HepG2 (cell line): ENCODE data around the gene MKRN2OS.

Experiments used
- PCBP1 ChIP-seq: fragments of 200-400 bp; formaldehyde crosslinking; IDR thresholded peaks from 2 replicates; pipeline ENCODE4 v1.6.1; 2017; ENCODE audit warnings: mild to moderate bottlenecking, low read depth, low read length, borderline replicate concordance
- RNF2 ChIP-seq: fragments of 450-650 bp; conservative IDR thresholded peaks from 2 replicates; pipeline ENCODE4 v1.6.1; 2016; ENCODE audit warnings: low read depth
- SMC3 ChIP-seq: IDR thresholded peaks from 2 replicates; pipeline ENCODE4 v1.6.1; 2011; ENCODE audit warnings: low read length, improper control_type of control experiment
- SUZ12 ChIP-seq: fragments of 150-350 bp; IDR thresholded peaks from 2 replicates; pipeline ENCODE4 v1.6.1; 2014; ENCODE audit warnings: low read depth, low read length
- TARDBP ChIP-seq: sonication (generic); formaldehyde crosslinking; IDR thresholded peaks from 2 replicates; pipeline ENCODE4 v1.8.0; 2022; ENCODE audit warnings: mild to moderate bottlenecking, missing genetic modification reagents
- TF ChIP-seq, protein P1 (sequence below): sonication (generic); formaldehyde crosslinking; IDR thresholded peaks from 2 replicates; pipeline ENCODE4 v1.4.0; 2020; ENCODE audit warnings: missing genetic modification reagents
- TF ChIP-seq, protein P2 (sequence below): sonication (generic); formaldehyde crosslinking; IDR thresholded peaks from 2 replicates; pipeline ENCODE4 v1.4.0; 2020; ENCODE audit warnings: missing genetic modification reagents, borderline replicate concordance
- TF ChIP-seq, protein P3 (sequence below): sonication (generic); formaldehyde crosslinking; IDR thresholded peaks from 2 replicates; pipeline ENCODE4 v1.4.0; 2020; ENCODE audit warnings: mild to moderate bottlenecking, missing genetic modification reagents

DNA sequence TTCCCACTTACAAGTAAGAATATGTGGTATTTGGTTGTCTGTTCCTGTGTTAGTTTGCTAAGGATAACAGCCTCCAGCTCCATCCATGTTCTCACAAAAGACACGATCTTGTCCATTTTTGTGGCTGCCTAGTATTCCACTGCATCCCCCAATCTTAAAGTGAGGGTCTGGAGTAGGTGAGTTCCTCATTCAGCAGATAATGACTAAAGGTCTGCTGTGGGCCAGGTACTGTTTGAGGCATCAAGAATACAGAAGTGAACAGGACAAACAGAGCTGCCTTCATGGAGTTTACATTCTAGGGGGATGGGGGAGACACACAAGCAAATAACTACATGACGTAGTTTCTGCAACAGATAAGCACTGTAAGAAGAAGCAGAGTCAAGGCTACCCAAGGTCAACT is 24.3 kb downstream of the MKRN2OS start:
- TF ChIP-seq SMC3 (no peak), TARDBP (no peak), SUZ12 (no peak), PCBP1 (no peak), RNF2 (no peak)
- TF ChIP-seq, protein P1, sequence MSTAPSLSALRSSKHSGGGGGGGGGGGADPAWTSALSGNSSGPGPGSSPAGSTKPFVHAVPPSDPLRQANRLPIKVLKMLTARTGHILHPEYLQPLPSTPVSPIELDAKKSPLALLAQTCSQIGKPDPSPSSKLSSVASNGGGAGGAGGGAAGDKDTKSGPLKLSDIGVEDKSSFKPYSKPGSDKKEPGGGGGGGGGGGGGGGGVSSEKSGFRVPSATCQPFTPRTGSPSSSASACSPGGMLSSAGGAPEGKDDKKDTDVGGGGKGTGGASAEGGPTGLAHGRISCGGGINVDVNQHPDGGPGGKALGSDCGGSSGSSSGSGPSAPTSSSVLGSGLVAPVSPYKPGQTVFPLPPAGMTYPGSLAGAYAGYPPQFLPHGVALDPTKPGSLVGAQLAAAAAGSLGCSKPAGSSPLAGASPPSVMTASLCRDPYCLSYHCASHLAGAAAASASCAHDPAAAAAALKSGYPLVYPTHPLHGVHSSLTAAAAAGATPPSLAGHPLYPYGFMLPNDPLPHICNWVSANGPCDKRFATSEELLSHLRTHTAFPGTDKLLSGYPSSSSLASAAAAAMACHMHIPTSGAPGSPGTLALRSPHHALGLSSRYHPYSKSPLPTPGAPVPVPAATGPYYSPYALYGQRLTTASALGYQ (CRISPR knock-in tag) = no peak
- TF ChIP-seq, protein P2, sequence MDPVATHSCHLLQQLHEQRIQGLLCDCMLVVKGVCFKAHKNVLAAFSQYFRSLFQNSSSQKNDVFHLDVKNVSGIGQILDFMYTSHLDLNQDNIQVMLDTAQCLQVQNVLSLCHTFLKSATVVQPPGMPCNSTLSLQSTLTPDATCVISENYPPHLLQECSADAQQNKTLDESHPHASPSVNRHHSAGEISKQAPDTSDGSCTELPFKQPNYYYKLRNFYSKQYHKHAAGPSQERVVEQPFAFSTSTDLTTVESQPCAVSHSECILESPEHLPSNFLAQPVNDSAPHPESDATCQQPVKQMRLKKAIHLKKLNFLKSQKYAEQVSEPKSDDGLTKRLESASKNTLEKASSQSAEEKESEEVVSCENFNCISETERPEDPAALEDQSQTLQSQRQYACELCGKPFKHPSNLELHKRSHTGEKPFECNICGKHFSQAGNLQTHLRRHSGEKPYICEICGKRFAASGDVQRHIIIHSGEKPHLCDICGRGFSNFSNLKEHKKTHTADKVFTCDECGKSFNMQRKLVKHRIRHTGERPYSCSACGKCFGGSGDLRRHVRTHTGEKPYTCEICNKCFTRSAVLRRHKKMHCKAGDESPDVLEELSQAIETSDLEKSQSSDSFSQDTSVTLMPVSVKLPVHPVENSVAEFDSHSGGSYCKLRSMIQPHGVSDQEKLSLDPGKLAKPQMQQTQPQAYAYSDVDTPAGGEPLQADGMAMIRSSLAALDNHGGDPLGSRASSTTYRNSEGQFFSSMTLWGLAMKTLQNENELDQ = no peak
- TF ChIP-seq, protein P3, sequence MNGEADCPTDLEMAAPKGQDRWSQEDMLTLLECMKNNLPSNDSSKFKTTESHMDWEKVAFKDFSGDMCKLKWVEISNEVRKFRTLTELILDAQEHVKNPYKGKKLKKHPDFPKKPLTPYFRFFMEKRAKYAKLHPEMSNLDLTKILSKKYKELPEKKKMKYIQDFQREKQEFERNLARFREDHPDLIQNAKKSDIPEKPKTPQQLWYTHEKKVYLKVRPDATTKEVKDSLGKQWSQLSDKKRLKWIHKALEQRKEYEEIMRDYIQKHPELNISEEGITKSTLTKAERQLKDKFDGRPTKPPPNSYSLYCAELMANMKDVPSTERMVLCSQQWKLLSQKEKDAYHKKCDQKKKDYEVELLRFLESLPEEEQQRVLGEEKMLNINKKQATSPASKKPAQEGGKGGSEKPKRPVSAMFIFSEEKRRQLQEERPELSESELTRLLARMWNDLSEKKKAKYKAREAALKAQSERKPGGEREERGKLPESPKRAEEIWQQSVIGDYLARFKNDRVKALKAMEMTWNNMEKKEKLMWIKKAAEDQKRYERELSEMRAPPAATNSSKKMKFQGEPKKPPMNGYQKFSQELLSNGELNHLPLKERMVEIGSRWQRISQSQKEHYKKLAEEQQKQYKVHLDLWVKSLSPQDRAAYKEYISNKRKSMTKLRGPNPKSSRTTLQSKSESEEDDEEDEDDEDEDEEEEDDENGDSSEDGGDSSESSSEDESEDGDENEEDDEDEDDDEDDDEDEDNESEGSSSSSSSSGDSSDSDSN (CRISPR knock-in tag) = no peak
